ENCODE results near the gene PKP4.

The PKP4 gene

GRCh38 chr2:158722266-158723105, 265.7 kb downstream of the PKP4 start:
- FAIRE-seq = no peak
- TF ChIP-seq PAX5 (IDR thresholded peaks at IDR 0.05; ENCODE audit: insufficient read depth, low read length, severe bottlenecking) = no peak
- no peak for TF ChIP-seq TAF1 (IDR thresholded peaks at IDR 0.05; ENCODE audit: low read depth, low read length)
- no peak for TF ChIP-seq POLR2A (IDR thresholded peaks at IDR 0.05; ENCODE audit: low read depth, low read length)

GRCh38 chr2:158723181-158723838, 266.6 kb downstream of the PKP4 start:
- TF ChIP-seq PAX5 (IDR thresholded peaks at IDR 0.05; ENCODE audit: insufficient read depth, low read length, severe bottlenecking) (no peak), SPI1 (IDR thresholded peaks at IDR 0.05; ENCODE audit: low read depth, low read length) (no peak), POU2F2 (IDR thresholded peaks at IDR 0.05; ENCODE audit: low read depth, low read length) (no peak), TAF1 (IDR thresholded peaks at IDR 0.05; ENCODE audit: low read depth, low read length) (no peak), POLR2AphosphoS5 (IDR thresholded peaks at IDR 0.05; ENCODE audit: low read depth, low read length) (no peak), POLR2A (IDR thresholded peaks at IDR 0.05; ENCODE audit: low read depth, low read length) (no peak)
- FAIRE-seq (no peak), DNase-seq (ENCODE audit: insufficient read length, low spot score) (no peak)

More at GRCh38 chr2:158722266-158723105, 265.7 kb downstream of the PKP4 start:
- no peak for DNase-seq (ENCODE audit: insufficient read length, low spot score)

- FAIRE-seq (no peak), DNase-seq (ENCODE audit: insufficient read length, low spot score) (no peak)
- no peak for TF ChIP-seq POLR2AphosphoS5 (IDR thresholded peaks at IDR 0.05; ENCODE audit: low read depth, low read length)
- no peak for TF ChIP-seq POLR2A (IDR thresholded peaks at IDR 0.05; ENCODE audit: low read depth, low read length)
- no peak for TF ChIP-seq TAF1 (IDR thresholded peaks at IDR 0.05; ENCODE audit: low read depth, low read length)
- TF ChIP-seq POU2F2 (IDR thresholded peaks at IDR 0.05; ENCODE audit: low read depth, low read length) = no peak
- no peak for TF ChIP-seq PAX5 (IDR thresholded peaks at IDR 0.05; ENCODE audit: insufficient read depth, low read length, severe bottlenecking)
- TF ChIP-seq SPI1 (IDR thresholded peaks at IDR 0.05; ENCODE audit: low read depth, low read length) = no peak
Observed at GRCh38 chr2:158723921-158724802, 267.4 kb downstream of the PKP4 start.

- DNase-seq (ENCODE audit: insufficient read length, low spot score) = no peak
- no peak for TF ChIP-seq TAF1 (IDR thresholded peaks at IDR 0.05; ENCODE audit: low read depth, low read length)
- no peak for TF ChIP-seq POLR2AphosphoS5 (IDR thresholded peaks at IDR 0.05; ENCODE audit: low read depth, low read length)
- TF ChIP-seq POLR2A (IDR thresholded peaks at IDR 0.05; ENCODE audit: low read depth, low read length) = no peak
- FAIRE-seq = no peak
Observed at GRCh38 chr2:158724803-158725381, 268.1 kb downstream of the PKP4 start.

GRCh38 chr2:158725441-158725891, 268.7 kb downstream of the PKP4 start:
- TF ChIP-seq POLR2A (IDR thresholded peaks at IDR 0.05; ENCODE audit: low read depth, low read length) (no peak), POU2F2 (IDR thresholded peaks at IDR 0.05; ENCODE audit: low read depth, low read length) (no peak), TAF1 (IDR thresholded peaks at IDR 0.05; ENCODE audit: low read depth, low read length) (no peak), POLR2AphosphoS5 (IDR thresholded peaks at IDR 0.05; ENCODE audit: low read depth, low read length) (no peak), PAX5 (IDR thresholded peaks at IDR 0.05; ENCODE audit: insufficient read depth, low read length, severe bottlenecking) (no peak), SPI1 (IDR thresholded peaks at IDR 0.05; ENCODE audit: low read depth, low read length) (no peak)
- FAIRE-seq (no peak), DNase-seq (ENCODE audit: insufficient read length, low spot score) (no peak)

- no peak for FAIRE-seq
Observed at GRCh38 chr2:158726911-158727592, 270.3 kb downstream of the PKP4 start.

GRCh38 chr2:158728422-158728821, 271.7 kb downstream of the PKP4 start:
- FAIRE-seq = no peak
- no peak for DNase-seq (ENCODE audit: insufficient read length, low spot score)
- TF ChIP-seq SPI1 (IDR thresholded peaks at IDR 0.05; ENCODE audit: low read depth, low read length) (no peak), POU2F2 (IDR thresholded peaks at IDR 0.05; ENCODE audit: low read depth, low read length) (no peak), TAF1 (IDR thresholded peaks at IDR 0.05; ENCODE audit: low read depth, low read length) (no peak), PAX5 (IDR thresholded peaks at IDR 0.05; ENCODE audit: insufficient read depth, low read length, severe bottlenecking) (no peak), POLR2AphosphoS5 (IDR thresholded peaks at IDR 0.05; ENCODE audit: low read depth, low read length) (no peak), POLR2A (IDR thresholded peaks at IDR 0.05; ENCODE audit: low read depth, low read length) (no peak)

More at GRCh38 chr2:158726911-158727592, 270.3 kb downstream of the PKP4 start:
- TF ChIP-seq POU2F2 (IDR thresholded peaks at IDR 0.05; ENCODE audit: low read depth, low read length) (no peak), PAX5 (IDR thresholded peaks at IDR 0.05; ENCODE audit: insufficient read depth, low read length, severe bottlenecking) (no peak), POLR2A (IDR thresholded peaks at IDR 0.05; ENCODE audit: low read depth, low read length) (no peak), SPI1 (IDR thresholded peaks at IDR 0.05; ENCODE audit: low read depth, low read length) (no peak), POLR2AphosphoS5 (IDR thresholded peaks at IDR 0.05; ENCODE audit: low read depth, low read length) (no peak), TAF1 (IDR thresholded peaks at IDR 0.05; ENCODE audit: low read depth, low read length) (no peak)
- no peak for DNase-seq (ENCODE audit: insufficient read length, low spot score)

- no peak for DNase-seq (ENCODE audit: insufficient read length, low spot score)
- TF ChIP-seq SPI1 (IDR thresholded peaks at IDR 0.05; ENCODE audit: low read depth, low read length) (no peak), TAF1 (IDR thresholded peaks at IDR 0.05; ENCODE audit: low read depth, low read length) (no peak), POU2F2 (IDR thresholded peaks at IDR 0.05; ENCODE audit: low read depth, low read length) (no peak), POLR2A (IDR thresholded peaks at IDR 0.05; ENCODE audit: low read depth, low read length) (no peak)
- no peak for FAIRE-seq
Observed at GRCh38 chr2:158729451-158729850, 272.7 kb downstream of the PKP4 start.

All from GM12891 (cell line).